Hematopoietic multipotent progenitor cell treated with erythropoietin and hydrocortisone succinate and interleukin-3 and kit ligand, for 8 days (in vitro differentiated cells): ENCODE results near the gene TEKT3.

Experiments
- DNase-seq: peaks from one replicate; pipeline ENCODE4 v3.0.0-alpha.2; 2015

Gene TEKT3

GRCh38 chr17:15349119-15349518 is 7.7 kb upstream of the TEKT3 start:
- no peak for DNase-seq

GRCh38 chr17:15348021-15348420 is 6.6 kb upstream of the TEKT3 start:
- no peak for DNase-seq

- DNase-seq: no peak
Measured at GRCh38 chr17:15346066-15346595, 4.7 kb upstream of the TEKT3 start.

- DNase-seq: no peak
Measured at GRCh38 chr17:15343749-15344148, 2.4 kb upstream of the TEKT3 start.

- DNase-seq: no peak
Measured at GRCh38 chr17:15342460-15342859, 1.1 kb upstream of the TEKT3 start.

- DNase-seq: no peak
Measured at GRCh38 chr17:15341966-15342365, 569 bp upstream of the TEKT3 start.

GRCh38 chr17:15340966-15341365 is 431 bp downstream of the TEKT3 start:
- DNase-seq: no peak

- no peak for DNase-seq
Measured at GRCh38 chr17:15335446-15335845, 6.0 kb downstream of the TEKT3 start.

GRCh38 chr17:15334266-15334665 is 7.1 kb downstream of the TEKT3 start:
- DNase-seq: no peak

GRCh38 chr17:15332338-15332737 is 9.1 kb downstream of the TEKT3 start:
- no peak for DNase-seq

- DNase-seq: no peak
Measured at GRCh38 chr17:15323131-15323530, 18.3 kb downstream of the TEKT3 start.

GRCh38 chr17:15321556-15322251 is 19.7 kb downstream of the TEKT3 start:
- DNase-seq: no peak

- DNase-seq: no peak
Measured at GRCh38 chr17:15319452-15320010, 21.9 kb downstream of the TEKT3 start.

- DNase-seq: no peak
Measured at GRCh38 chr17:15311996-15312395, 29.4 kb downstream of the TEKT3 start.

GRCh38 chr17:15309793-15310192 is 31.6 kb downstream of the TEKT3 start:
- no peak for DNase-seq

GRCh38 chr17:15309236-15309635 is 32.2 kb downstream of the TEKT3 start:
- no peak for DNase-seq

- no peak for DNase-seq
Measured at GRCh38 chr17:15308758-15309157, 32.6 kb downstream of the TEKT3 start.

- DNase-seq: no peak
Measured at GRCh38 chr17:15307710-15308111, 33.7 kb downstream of the TEKT3 start.

GRCh38 chr17:15303851-15304250 is 37.5 kb downstream of the TEKT3 start:
- DNase-seq: no peak

- DNase-seq: no peak
Measured at GRCh38 chr17:15303268-15303667, 38.1 kb downstream of the TEKT3 start.

- no peak for DNase-seq
Measured at GRCh38 chr17:15301845-15302244, 39.6 kb downstream of the TEKT3 start.

- DNase-seq: no peak
Measured at GRCh38 chr17:15298176-15298575, 43.2 kb downstream of the TEKT3 start.

GRCh38 chr17:15293558-15293957 is 47.8 kb downstream of the TEKT3 start:
- no peak for DNase-seq

- no peak for DNase-seq
Measured at GRCh38 chr17:15291674-15292361, 49.6 kb downstream of the TEKT3 start.
